ENCODE data around the gene NEUROG3. TPM values are rescaled to one million over a fixed set of nuclear protein-coding genes. Genes with fewer than 3 reads are reported as not detected.
"Not testable (repeated sequence)": the region's sequence is repeated elsewhere in the genome, so short reads cannot be mapped to it uniquely, and the experiment has no call there.

Gene NEUROG3
- total RNA-seq, 2 donors from 2014 or later: not detected

DNA sequence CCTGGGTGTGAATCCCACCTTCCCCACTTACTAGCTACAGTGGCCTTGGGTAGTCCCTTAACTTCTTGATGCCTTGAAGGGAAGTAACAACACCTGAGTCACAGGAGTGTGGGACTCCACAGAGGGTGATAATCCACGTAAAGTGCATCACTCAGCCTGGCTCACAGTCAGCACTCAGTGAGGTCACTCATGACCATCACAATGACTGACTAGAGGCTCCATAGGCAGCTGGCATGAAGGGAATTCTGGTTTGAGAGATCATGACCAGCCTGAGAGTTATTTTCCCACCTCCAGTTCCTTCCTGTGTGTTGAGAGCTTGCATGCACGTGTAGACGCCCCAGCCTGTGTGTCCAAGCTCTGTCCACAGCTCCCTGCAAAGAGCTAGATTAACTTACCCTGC lies 34.8 kb downstream of the NEUROG3 start:
- H3K9me3 ChIP-seq: no peaks in the 10 kb centered on the region
- H3K27ac ChIP-seq: no peak overlapping the region
- no peak for DNase-seq (ENCODE audit: low spot score)
- H3K4me1 ChIP-seq (replicated peaks): no peaks in the 10 kb centered on the region
- intact Hi-C loops (cut with DNase I): no loop called here
- no peaks in the 10 kb centered on the region for H3K36me3 ChIP-seq
- WGBS: 78% methylated on average over 3 of the region's 3 CpGs
- H3K4me3 ChIP-seq: no peak overlapping the region
- TF ChIP-seq POLR2AphosphoS5 (IDR thresholded peaks at IDR 0.05) (no peak), POLR2A (IDR thresholded peaks at IDR 0.05) (no peak)
- TF ChIP-seq, protein P1, sequence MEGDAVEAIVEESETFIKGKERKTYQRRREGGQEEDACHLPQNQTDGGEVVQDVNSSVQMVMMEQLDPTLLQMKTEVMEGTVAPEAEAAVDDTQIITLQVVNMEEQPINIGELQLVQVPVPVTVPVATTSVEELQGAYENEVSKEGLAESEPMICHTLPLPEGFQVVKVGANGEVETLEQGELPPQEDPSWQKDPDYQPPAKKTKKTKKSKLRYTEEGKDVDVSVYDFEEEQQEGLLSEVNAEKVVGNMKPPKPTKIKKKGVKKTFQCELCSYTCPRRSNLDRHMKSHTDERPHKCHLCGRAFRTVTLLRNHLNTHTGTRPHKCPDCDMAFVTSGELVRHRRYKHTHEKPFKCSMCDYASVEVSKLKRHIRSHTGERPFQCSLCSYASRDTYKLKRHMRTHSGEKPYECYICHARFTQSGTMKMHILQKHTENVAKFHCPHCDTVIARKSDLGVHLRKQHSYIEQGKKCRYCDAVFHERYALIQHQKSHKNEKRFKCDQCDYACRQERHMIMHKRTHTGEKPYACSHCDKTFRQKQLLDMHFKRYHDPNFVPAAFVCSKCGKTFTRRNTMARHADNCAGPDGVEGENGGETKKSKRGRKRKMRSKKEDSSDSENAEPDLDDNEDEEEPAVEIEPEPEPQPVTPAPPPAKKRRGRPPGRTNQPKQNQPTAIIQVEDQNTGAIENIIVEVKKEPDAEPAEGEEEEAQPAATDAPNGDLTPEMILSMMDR (IDR thresholded peaks at IDR 0.05): no peak
- no peaks in the 10 kb centered on the region for H3K27me3 ChIP-seq (replicated peaks; ENCODE audit: insufficient read depth)

DNA sequence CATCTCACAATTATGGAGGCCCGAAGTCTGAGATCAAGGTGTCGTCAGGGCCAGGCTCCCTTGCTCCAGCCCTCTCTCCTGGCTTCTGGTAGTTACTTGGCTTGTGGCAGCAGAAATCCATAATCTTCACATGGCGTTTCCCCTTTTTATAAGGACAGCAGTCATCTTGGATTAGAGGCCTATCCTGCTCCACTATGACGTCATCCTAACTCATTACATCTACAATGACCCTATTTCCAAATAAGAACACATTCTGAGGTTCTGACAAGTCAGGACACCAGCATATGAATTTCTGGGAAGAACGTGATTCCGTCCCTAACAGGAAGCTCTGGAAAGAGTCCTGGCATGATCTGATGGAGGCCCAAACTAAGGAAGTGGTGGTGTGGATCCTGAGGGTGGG lies 35.8 kb downstream of the NEUROG3 start:
- Histone ChIP-seq H3K4me3 (no peak overlapping the region), H3K4me1 (replicated peaks) (no peaks in the 10 kb centered on the region), H3K27me3 (replicated peaks; ENCODE audit: insufficient read depth) (no peaks in the 10 kb centered on the region), H3K36me3 (no peaks in the 10 kb centered on the region), H3K9me3 (no peaks in the 10 kb centered on the region), H3K27ac (no peak overlapping the region)
- WGBS: 95% methylated on average over 6 of the region's 6 CpGs
- TF ChIP-seq POLR2A (IDR thresholded peaks at IDR 0.05): no peak
- TF ChIP-seq, protein P1 (IDR thresholded peaks at IDR 0.05): no peak
- no peak for TF ChIP-seq POLR2AphosphoS5 (IDR thresholded peaks at IDR 0.05)
- no peak for DNase-seq (ENCODE audit: low spot score)
- intact Hi-C loops (cut with DNase I): no loop called here

DNA sequence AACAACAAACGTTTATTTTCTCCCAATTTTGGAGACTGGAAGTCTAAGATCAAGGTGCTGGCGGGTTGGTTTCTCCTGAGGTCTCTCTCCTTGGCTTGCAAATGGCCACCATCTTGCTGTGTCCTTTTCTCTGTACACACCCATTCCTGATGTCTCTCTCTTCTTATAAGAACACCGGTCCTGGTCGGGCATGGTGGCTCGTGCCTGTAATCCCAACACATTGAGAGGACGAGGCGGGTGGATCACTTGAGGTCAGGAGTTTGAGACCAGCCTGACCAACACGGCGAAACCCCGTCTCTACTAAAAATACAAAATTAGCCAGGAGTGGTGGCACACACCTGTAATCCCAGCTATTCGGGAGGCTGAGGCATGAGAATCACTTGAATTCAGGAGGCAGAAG lies 36.7 kb downstream of the NEUROG3 start:
- H3K9me3 ChIP-seq; H3K27me3 ChIP-seq (replicated peaks; ENCODE audit: insufficient read depth); H3K36me3 ChIP-seq; H3K27ac ChIP-seq; H3K4me3 ChIP-seq; H3K4me1 ChIP-seq (replicated peaks); intact Hi-C loops (cut with DNase I); DNase-seq (ENCODE audit: low spot score): not testable (repeated sequence)
- 97% methylated on average over 11 of the region's 11 CpGs for WGBS

DNA sequence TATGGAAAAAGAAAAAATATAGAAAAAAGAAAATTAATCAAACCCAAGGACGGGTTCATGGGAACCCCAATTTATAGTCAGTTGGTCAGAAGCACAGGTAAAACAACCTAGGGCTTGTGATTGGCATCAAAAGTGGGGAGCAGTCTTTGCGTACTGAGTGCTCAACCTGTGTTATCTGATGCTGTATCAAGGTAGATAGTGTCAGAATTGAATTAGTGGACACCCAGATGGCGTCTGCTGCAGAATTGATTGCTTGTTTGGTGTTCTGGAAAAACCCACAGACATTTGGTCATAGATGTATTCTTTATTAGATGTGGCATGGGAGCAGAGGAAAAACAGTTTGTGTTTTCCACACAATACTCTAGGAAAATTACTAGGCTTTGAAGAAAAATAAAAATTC lies 39.6 kb downstream of the NEUROG3 start:
- TF ChIP-seq, protein P1 (IDR thresholded peaks at IDR 0.05): no peak
- no peak for TF ChIP-seq POLR2A (IDR thresholded peaks at IDR 0.05)
- TF ChIP-seq POLR2AphosphoS5 (IDR thresholded peaks at IDR 0.05): no peak
- H3K27ac ChIP-seq: no peak overlapping the region
- 64% methylated on average over 3 of the region's 3 CpGs for WGBS
- no peaks in the 10 kb centered on the region for H3K36me3 ChIP-seq
- DNase-seq (ENCODE audit: low spot score): no peak
- intact Hi-C loops (cut with DNase I): no loop called here
- no peaks in the 10 kb centered on the region for H3K9me3 ChIP-seq
- no peaks in the 10 kb centered on the region for H3K4me1 ChIP-seq (replicated peaks)
- H3K4me3 ChIP-seq: no peak overlapping the region
- no peaks in the 10 kb centered on the region for H3K27me3 ChIP-seq (replicated peaks; ENCODE audit: insufficient read depth)

DNA sequence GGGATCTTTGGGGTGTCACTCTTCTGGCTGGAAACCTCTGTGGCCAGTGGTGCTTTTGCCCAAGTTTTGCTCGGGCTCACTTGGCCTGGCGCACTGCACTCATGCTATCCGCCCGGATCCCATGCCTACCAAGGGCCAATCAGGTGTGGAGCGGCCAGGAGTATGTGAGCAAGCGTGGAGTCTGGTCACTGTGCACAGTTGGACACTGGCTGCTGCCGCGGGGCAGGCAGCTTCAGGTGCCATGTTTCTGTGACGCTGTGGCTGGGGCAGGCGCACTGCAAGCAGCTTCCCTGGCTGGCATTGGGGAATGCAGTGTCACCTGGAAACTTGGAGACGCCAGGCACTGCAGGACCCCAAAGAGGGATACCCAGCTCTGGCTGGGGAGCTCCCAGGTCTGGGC lies 45.3 kb downstream of the NEUROG3 start:
- WGBS: 92% methylated on average over 11 of the region's 11 CpGs
- Histone ChIP-seq H3K4me1 (replicated peaks) (no peaks in the 10 kb centered on the region), H3K27ac (no peak overlapping the region), H3K4me3 (no peak overlapping the region), H3K9me3 (no peaks in the 10 kb centered on the region), H3K36me3 (no peaks in the 10 kb centered on the region), H3K27me3 (replicated peaks; ENCODE audit: insufficient read depth) (no peaks in the 10 kb centered on the region)
- DNase-seq (ENCODE audit: low spot score): no peak
- TF ChIP-seq, protein P1 (IDR thresholded peaks at IDR 0.05): no peak
- TF ChIP-seq POLR2AphosphoS5 (IDR thresholded peaks at IDR 0.05) (no peak), POLR2A (IDR thresholded peaks at IDR 0.05) (no peak)
- intact Hi-C loops (cut with DNase I): no loop called here

Other genes with a start within 250 kb of the NEUROG3 start
- gene TACR2, start 156.5 kb downstream of the NEUROG3 start, total RNA-seq: 1 to 10 TPM in 1 of 2 donors, under 1 TPM in 1; 0.77 to 2.4 TPM
- 10 to 100 TPM; 78.8 to 85.3 TPM for gene TSPAN15, start 122.0 kb downstream of the NEUROG3 start, total RNA-seq
- gene FAM241B, start 56.8 kb upstream of the NEUROG3 start, total RNA-seq: 10 to 100 TPM in 1 of 2 donors, 1 to 10 TPM in 1; 6.8 to 13.4 TPM
- 1 to 10 TPM; 2.1 to 3.0 TPM for gene COL13A1, start 228.5 kb upstream of the NEUROG3 start, total RNA-seq